Measurements from ENCODE around the gene CAV2.
A peak's percentile ranks its signal among the peaks of the same experiment; 100 is the strongest.

The CAV2 gene

GRCh38 chr7:116554436-116554835 lies 54.9 kb downstream of the CAV2 start:
- DNase-seq: peak in 1 of 2 donors; percentile 59
- TF ChIP-seq CTCF (IDR thresholded peaks at IDR 0.05): no peak
- H3K4me1 ChIP-seq: peaks cover 0 to 98% (median 32%) of the 10 kb centered on the region in 4 donors
- no peaks in the 10 kb centered on the region for H3K9me3 ChIP-seq
- H3K27me3 ChIP-seq: no peaks in the 10 kb centered on the region
- H3K36me3 ChIP-seq: peaks cover 9 to 18% (median 12%) of the 10 kb centered on the region in 3 donors
- no peak overlapping the region for H3K4me3 ChIP-seq
- peak overlapping the region; percentile 73 to 80 for H3K27ac ChIP-seq
- intact Hi-C loops (cut with DNase I; ENCODE audit: low total_unique reads): no loop called here

DNA sequence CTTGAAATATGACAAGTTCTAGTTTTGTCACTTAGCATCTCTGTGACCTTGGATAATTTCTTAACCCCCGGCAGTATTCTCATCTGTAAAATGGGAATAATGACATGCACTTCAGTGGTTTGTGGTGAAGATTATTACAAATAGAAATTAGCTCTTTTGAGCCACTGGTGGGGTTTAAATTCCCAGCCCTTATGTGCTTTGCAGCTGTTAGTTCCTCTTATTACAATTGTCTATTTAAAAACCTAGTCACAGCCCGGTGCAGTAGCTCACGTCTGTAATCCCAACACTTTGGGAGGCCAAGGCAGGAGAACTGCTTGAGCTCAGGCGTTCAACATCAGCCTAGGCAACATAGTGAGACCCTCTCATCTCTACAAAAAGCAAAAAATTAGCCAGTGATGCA lies 55.4 kb downstream of the CAV2 start:
- peaks cover 0 to 98% (median 35%) of the 10 kb centered on the region in 4 donors for H3K4me1 ChIP-seq
- no peak for TF ChIP-seq CTCF (IDR thresholded peaks at IDR 0.05)
- H3K4me3 ChIP-seq: no peak overlapping the region
- H3K36me3 ChIP-seq: peaks cover 13 to 21% (median 17%) of the 10 kb centered on the region in 3 donors
- no peak for DNase-seq
- intact Hi-C loops (cut with DNase I; ENCODE audit: low total_unique reads): no loop called here
- H3K27ac ChIP-seq: peak overlapping the region; percentile 73 to 80
- no peaks in the 10 kb centered on the region for H3K9me3 ChIP-seq
- no peaks in the 10 kb centered on the region for H3K27me3 ChIP-seq

GRCh38 chr7:116557066-116557585 lies 57.6 kb downstream of the CAV2 start:
- Histone ChIP-seq H3K27me3 (no peaks in the 10 kb centered on the region), H3K27ac (peak overlapping the region; percentile 73 to 80), H3K4me3 (no peak overlapping the region), H3K9me3 (no peaks in the 10 kb centered on the region), H3K36me3 (peaks cover 13 to 23% (median 22%) of the 10 kb centered on the region in 3 donors), H3K4me1 (peaks cover 0 to 97% (median 45%) of the 10 kb centered on the region in 4 donors)
- DNase-seq: no peak
- TF ChIP-seq CTCF (IDR thresholded peaks at IDR 0.05): no peak
- intact Hi-C loops (cut with DNase I; ENCODE audit: low total_unique reads): no loop called here

- Histone ChIP-seq H3K9me3 (no peaks in the 10 kb centered on the region), H3K27ac (peak overlapping the region; percentile 73 to 80), H3K36me3 (peaks cover 13 to 23% (median 22%) of the 10 kb centered on the region in 3 donors), H3K27me3 (no peaks in the 10 kb centered on the region), H3K4me3 (no peak overlapping the region), H3K4me1 (peaks cover 0 to 97% (median 44%) of the 10 kb centered on the region in 4 donors)
- no peak for TF ChIP-seq CTCF (IDR thresholded peaks at IDR 0.05)
- DNase-seq: no peak
- intact Hi-C loops (cut with DNase I; ENCODE audit: low total_unique reads): no loop called here
Observed at GRCh38 chr7:116557901-116558300, 58.4 kb downstream of the CAV2 start.
